Body of pancreas (tissue), 4 donors: ENCODE measurements around the gene UBE2N.

Experiments used
- CTCF ChIP-seq, 7 experiments: fragments of 450-650 bp in 4 of 7; fragments of 200-600 bp in 3 of 7; sonication (generic) in 3 of 7; IDR thresholded peaks; one replicate each; pipeline ENCODE4 v1.5.1; 2016 to 2019; ENCODE audit warnings: antibody characterized with exemption in 7 of 7
- POLR2A ChIP-seq, 3 donors: fragments of 450-650 bp; IDR thresholded peaks; one replicate each; pipeline ENCODE4 v1.6.1; 2016; ENCODE audit warnings: antibody characterized with exemption in 3 of 3, mild to moderate bottlenecking in 2 of 3

GRCh38 chr12:93429852-93430251 is 11.9 kb downstream of the UBE2N start:
- TF ChIP-seq CTCF (IDR thresholded peaks at IDR 0.05) (no peak), POLR2A (IDR thresholded peaks at IDR 0.05) (no peak)
